ENCODE results near the gene TMEM131. TPM values are rescaled to one million over a fixed set of nuclear protein-coding genes. Genes with fewer than 3 reads are reported as not detected.

TMEM131 gene
- total and polyA plus RNA-seq, 10 of the 15 experiments (the other 5 are each of a cell fraction or from before 2014, with no cell fraction given) = 6.0 to 48.2 (median 23.2) TPM

GRCh38 chr2:98026292-98026691 lies 30.5 kb upstream of the TMEM131 start:
- peak; percentile 20 for ATAC-seq
- ChIA-PET POLR2A (interaction anchor here (0.6 to 1.7 kb wide), 5 partner anchors 10 to 113 kb away, joined by 3 to 7 read pairs (median 3); no protein-coding TSS in a partner anchor), RAD21 (ENCODE audit: unreplicated experiment) (interaction anchor here (1.0 to 4.1 kb wide), 8 partner anchors 10 to 149 kb away, joined by 3 to 26 read pairs (median 5); no protein-coding TSS in a partner anchor), SMC1A (ENCODE audit: uncharacterized antibody, unreplicated experiment) (interaction anchor here (0.7 to 4.2 kb wide), 9 partner anchors 8 to 156 kb away, joined by 3 to 28 read pairs (median 8); no protein-coding TSS in a partner anchor), CTCF (interaction anchor here (1.0 to 1.8 kb wide), 4 partner anchors 13 to 63 kb away, joined by 3 to 5 read pairs (median 4); no protein-coding TSS in a partner anchor)
- Histone ChIP-seq H3K9ac (ENCODE audit: control insufficient read depth, insufficient read depth, low read length) (peak overlapping the region; percentile 49), H2AFZ (ENCODE audit: control insufficient read depth, low read depth, low read length) (peak overlapping the region; percentile 59; the same call in 1 of the 2 replicates), H3K36me3 (ENCODE audit: control insufficient read depth in 2 of 2, insufficient read depth in 2 of 2, low read length in 1 of 2) (no peaks in the 10 kb centered on the region), H3K4me3 (peak overlapping the region; percentile 43), H3K27me3 (replicated peaks in 1 of 2; ENCODE audit: control insufficient read depth in 2 of 2, insufficient read depth in 2 of 2, low read length in 1 of 2) (no peaks in the 10 kb centered on the region), H3K79me2 (ENCODE audit: control insufficient read depth, insufficient read depth, low read length) (no peaks in the 10 kb centered on the region), H3K4me2 (ENCODE audit: control insufficient read depth, insufficient read depth) (peak overlapping the region; percentile 60), H4K20me1 (ENCODE audit: control insufficient read depth, insufficient read depth) (no peaks in the 10 kb centered on the region), H3K9me3 (replicated peaks; ENCODE audit: control insufficient read depth, insufficient read depth, low read length) (no peaks in the 10 kb centered on the region; the same call in 1 of the 3 replicates), H3K4me1 (ENCODE audit: control insufficient read depth, insufficient read depth, low read length) (peaks cover 40% of the 10 kb centered on the region), H3K27ac (ENCODE audit: control insufficient read depth, insufficient read depth) (peak overlapping the region; percentile 80)
- in situ Hi-C loops (cut with MboI) = no loop called here
- TF ChIP-seq JUNB (IDR thresholded peaks at IDR 0.05) = no peak
- 0 out of 2 replicates have a peak, but pooled peaks have one; percentile 6 for TF ChIP-seq SMARCA5 (IDR thresholded peaks at IDR 0.05)
- 0 out of 2 replicates have a peak, but pooled peaks have one; percentile 45 for TF ChIP-seq STAT1 (conservative IDR thresholded peaks at IDR 0.05)
- TF ChIP-seq HDAC2 (IDR thresholded peaks at IDR 0.05) = no peak
- no TSS peak for BruUV-seq (replicated peaks)
- FAIRE-seq = no peak
- intact Hi-C loops (cut with micrococcal nuclease; ENCODE audit: unreplicated experiment) = loop anchor here (2.0 to 5.0 kb wide), 4 partner anchors 56 to 219 kb away; no protein-coding TSS in a partner anchor
- 5% methylated on average over 5 of the region's 5 CpGs for WGBS (ENCODE audit: insufficient coverage, insufficient replicate concordance, low lambda C conversion rate, missing lambda C conversion rate)
- DNase-seq (ENCODE audit: low read depth, low spot score) = no peak

- Histone ChIP-seq H3K36me3 (ENCODE audit: control insufficient read depth in 2 of 2, insufficient read depth in 2 of 2, low read length in 1 of 2) (no peaks in the 10 kb centered on the region), H3K79me2 (ENCODE audit: control insufficient read depth, insufficient read depth, low read length) (no peaks in the 10 kb centered on the region), H3K4me1 (ENCODE audit: control insufficient read depth, insufficient read depth, low read length) (peaks cover 44% of the 10 kb centered on the region), H3K4me2 (ENCODE audit: control insufficient read depth, insufficient read depth) (peak overlapping the region; percentile 60; the same call in 1 of the 2 replicates), H3K9me3 (replicated peaks; ENCODE audit: control insufficient read depth, insufficient read depth, low read length) (no peaks in the 10 kb centered on the region; the same call in 1 of the 3 replicates), H3K9ac (ENCODE audit: control insufficient read depth, insufficient read depth, low read length) (no peak overlapping the region; the same call in 1 of the 2 replicates), H3K27me3 (replicated peaks in 1 of 2; ENCODE audit: control insufficient read depth in 2 of 2, insufficient read depth in 2 of 2, low read length in 1 of 2) (no peaks in the 10 kb centered on the region), H3K4me3 (peak overlapping the region; percentile 43; the same call in 1 of the 2 replicates), H2AFZ (ENCODE audit: control insufficient read depth, low read depth, low read length) (no peak overlapping the region), H3K27ac (ENCODE audit: control insufficient read depth, insufficient read depth) (peak overlapping the region; percentile 80), H4K20me1 (ENCODE audit: control insufficient read depth, insufficient read depth) (no peaks in the 10 kb centered on the region)
- CTCF ChIA-PET = interaction anchor here (0.7 to 1.8 kb wide), 9 partner anchors 10 to 219 kb away, joined by 3 to 9 read pairs (median 4); no protein-coding TSS in a partner anchor
- in situ Hi-C loops (cut with MboI) (no loop called here), intact Hi-C loops (cut with micrococcal nuclease; ENCODE audit: unreplicated experiment) (loop anchor here (2.0 to 5.0 kb wide), 4 partner anchors 57 to 218 kb away; no protein-coding TSS in a partner anchor)
- POLR2A ChIA-PET = interaction anchor here (0.6 to 1.7 kb wide), 5 partner anchors 12 to 307 kb away, joined by 3 to 7 read pairs (median 3); no protein-coding TSS in a partner anchor
- SMC1A ChIA-PET (ENCODE audit: uncharacterized antibody, unreplicated experiment) = interaction anchor here (0.6 to 4.2 kb wide), 10 partner anchors 10 to 155 kb away, joined by 3 to 23 read pairs (median 6); no protein-coding TSS in a partner anchor
- no peak for DNase-seq (ENCODE audit: low read depth, low spot score)
- peak; percentile 13; the same call in 1 of the 3 replicates for ATAC-seq
- BruUV-seq (replicated peaks) = no TSS peak
- RAD21 ChIA-PET (ENCODE audit: unreplicated experiment) = interaction anchor here (0.9 to 4.1 kb wide), 6 partner anchors 10 to 219 kb away, joined by 3 to 26 read pairs (median 5); no protein-coding TSS in a partner anchor
- no peak for FAIRE-seq
- TF ChIP-seq CTCF (IDR thresholded peaks at IDR 0.05 in 2 of 3, conservative IDR thresholded peaks at IDR 0.05 in 1 of 3; ENCODE audit: control insufficient read depth in 2 of 3, extremely low read depth in 1 of 3, insufficient read depth in 1 of 3, low read depth in 3 of 3, low read length in 3 of 3) (peak; percentile 2 to 49 (median 41); a peak in 3 of 6 replicates), TCF3 (IDR thresholded peaks at IDR 0.05; ENCODE audit: borderline replicate concordance, insufficient read depth, low read depth, low read length) (no peak), IRF5 (IDR thresholded peaks at IDR 0.05; ENCODE audit: borderline replicate concordance) (no peak), RB1 (IDR thresholded peaks at IDR 0.05; ENCODE audit: borderline replicate concordance) (no peak), PKNOX1 (IDR thresholded peaks at IDR 0.05) (no peak)
Measured at GRCh38 chr2:98025481-98026037, 29.8 kb upstream of the TMEM131 start.

Measured in GM12878 (cell line).